Natural killer cell (primary cell): Measurements from ENCODE around the gene PRELP. TPM values are rescaled to one million over a fixed set of nuclear protein-coding genes. Genes with fewer than 3 reads are reported as not detected.
"Not testable (repeated sequence)": the region's sequence is repeated elsewhere in the genome, so short reads cannot be mapped to it uniquely, and the experiment has no call there.

Experiments
- ATAC-seq, 3 donors: fragments of 150-1000 bp in 2 of 3; fragments of 200-7000 bp in 1 of 3; cut with Tn5 transposase; 1 replicate in 1 of 3; 2 replicates in 2 of 3; pipeline ENCODE4 v1.10.0; 2021; ENCODE audit warnings: mild to moderate bottlenecking in 2 of 3, moderate library complexity in 2 of 3
- DNase-seq, 2 donors: peaks; one replicate each; pipeline versions ENCODE4 v3.0.0 to v3.0.0-alpha.2; 2013 to 2021; ENCODE audit warnings: mixed read lengths in 1 of 2
- H3K27ac ChIP-seq: one replicate; pipeline ENCODE4 v1.5.1; 2013; ENCODE audit warnings: mild to moderate bottlenecking, low read length
- H3K27me3 ChIP-seq: one replicate; pipeline ENCODE4 v1.6.1; 2013; ENCODE audit warnings: low read length; ENCODE audit not compliant: control insufficient read depth, insufficient read depth
- H3K36me3 ChIP-seq: one replicate; pipeline ENCODE4 v1.6.1; 2013; ENCODE audit warnings: low read length; ENCODE audit not compliant: control insufficient read depth, insufficient read depth
- H3K4me1 ChIP-seq: one replicate; pipeline ENCODE4 v1.6.1; 2013; ENCODE audit warnings: low read length; ENCODE audit not compliant: control insufficient read depth, insufficient read depth
- H3K4me3 ChIP-seq: one replicate; pipeline ENCODE4 v1.5.1; 2013; ENCODE audit warnings: low read length
- H3K9me3 ChIP-seq: one replicate; pipeline ENCODE4 v1.6.1; 2013; ENCODE audit warnings: low read length; ENCODE audit not compliant: control insufficient read depth, insufficient read depth
- H3K27ac Mint-ChIP-seq, 2 donors: one replicate each; pipeline ENCODE4 v1.8.0; 2022; ENCODE audit warnings: mild to moderate bottlenecking in 2 of 2, mixed read lengths in 2 of 2, moderate library complexity in 1 of 2
- H3K27me3 Mint-ChIP-seq, 2 donors: one replicate each; pipeline ENCODE4 v1.8.0; 2022; ENCODE audit warnings: low read depth in 2 of 2, mixed read lengths in 2 of 2
- H3K36me3 Mint-ChIP-seq: one replicate; pipeline ENCODE4 v1.8.0; 2022; ENCODE audit warnings: mixed read lengths
- H3K4me1 Mint-ChIP-seq, 2 donors: one replicate each; pipeline ENCODE4 v1.8.0; 2022; ENCODE audit warnings: mixed read lengths in 2 of 2
- H3K4me3 Mint-ChIP-seq: one replicate; pipeline ENCODE4 v1.8.0; 2022; ENCODE audit warnings: mild to moderate bottlenecking, moderate library complexity, mixed read lengths
- H3K9me3 Mint-ChIP-seq, 2 donors: one replicate each; pipeline ENCODE4 v1.8.0; 2022; ENCODE audit warnings: mixed read lengths in 2 of 2
- WGBS: methylation state at CpG from one replicate; pipeline ENCODE4 v1.1.7; 2013; ENCODE audit warnings: missing lambda C conversion rate; ENCODE audit not compliant: insufficient coverage; 5-methylcytosine and 5-hydroxymethylcytosine counted together
- intact Hi-C: fragments of 100-400 bp; cut with micrococcal nuclease; formaldehyde crosslinking; loops from one replicate; pipeline ENCODE4 v1.14.2; 2022
- total RNA-seq, 4 donors: library from RNA; stranded (reverse); fragments of 120-200 nt in 1 of 4; gene quantifications; one replicate each; pipeline versions ENCODE4 v1.2.3 to v1.2.4, GENCODE V29; 2013 to 2022
- TF ChIP-seq, protein P1 (sequence below): fragments of 200-600 bp; IDR thresholded peaks from one replicate; pipeline ENCODE4 v1.8.0; 2022; ENCODE audit warnings: antibody characterized with exemption

The PRELP gene
- total RNA-seq, 3 donors from 2014 or later (not counting 1 experiment from before 2014, with no cell fraction given): not detected

DNA sequence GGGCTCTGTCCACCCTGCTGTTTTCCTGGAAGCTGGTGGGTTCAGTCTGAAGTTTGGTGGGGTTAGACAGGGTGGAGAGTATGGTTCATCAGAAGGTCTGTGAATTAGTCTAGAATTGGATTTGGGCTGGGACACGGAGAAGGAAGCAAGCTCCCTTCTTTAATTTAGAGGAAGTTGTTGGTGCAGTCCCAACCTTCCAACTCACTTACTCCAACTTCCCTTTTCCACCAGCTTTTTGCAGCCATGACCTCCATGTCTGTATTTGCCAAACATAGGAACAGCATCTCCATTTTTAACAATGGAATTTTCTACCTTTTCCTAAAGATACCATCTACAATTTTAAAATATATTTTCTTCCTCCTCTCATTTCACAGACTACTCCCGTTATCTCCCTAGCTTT is 28.5 kb upstream of the PRELP start:
- Histone ChIP-seq H3K4me3 (no peak overlapping the region), H3K36me3 (no peaks in the 10 kb centered on the region), H3K27ac (no peak overlapping the region), H3K9me3 (no peaks in the 10 kb centered on the region), H3K27me3 (no peaks in the 10 kb centered on the region), H3K4me1 (no peaks in the 10 kb centered on the region)
- Mint-ChIP-seq H3K27ac (no peak overlapping the region), H3K36me3 (no peaks in the 10 kb centered on the region), H3K27me3 (peaks cover 22 to 56% of the 10 kb centered on the region in 2 donors), H3K4me3 (no peak overlapping the region), H3K9me3 (peaks cover 2% of the 10 kb centered on the region in 2 donors), H3K4me1 (no peaks in the 10 kb centered on the region)
- TF ChIP-seq, protein P1, sequence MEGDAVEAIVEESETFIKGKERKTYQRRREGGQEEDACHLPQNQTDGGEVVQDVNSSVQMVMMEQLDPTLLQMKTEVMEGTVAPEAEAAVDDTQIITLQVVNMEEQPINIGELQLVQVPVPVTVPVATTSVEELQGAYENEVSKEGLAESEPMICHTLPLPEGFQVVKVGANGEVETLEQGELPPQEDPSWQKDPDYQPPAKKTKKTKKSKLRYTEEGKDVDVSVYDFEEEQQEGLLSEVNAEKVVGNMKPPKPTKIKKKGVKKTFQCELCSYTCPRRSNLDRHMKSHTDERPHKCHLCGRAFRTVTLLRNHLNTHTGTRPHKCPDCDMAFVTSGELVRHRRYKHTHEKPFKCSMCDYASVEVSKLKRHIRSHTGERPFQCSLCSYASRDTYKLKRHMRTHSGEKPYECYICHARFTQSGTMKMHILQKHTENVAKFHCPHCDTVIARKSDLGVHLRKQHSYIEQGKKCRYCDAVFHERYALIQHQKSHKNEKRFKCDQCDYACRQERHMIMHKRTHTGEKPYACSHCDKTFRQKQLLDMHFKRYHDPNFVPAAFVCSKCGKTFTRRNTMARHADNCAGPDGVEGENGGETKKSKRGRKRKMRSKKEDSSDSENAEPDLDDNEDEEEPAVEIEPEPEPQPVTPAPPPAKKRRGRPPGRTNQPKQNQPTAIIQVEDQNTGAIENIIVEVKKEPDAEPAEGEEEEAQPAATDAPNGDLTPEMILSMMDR: no peak
- 0% methylated on average over 1 of the region's 2 CpGs for WGBS
- DNase-seq (no peak), ATAC-seq (no peak)
- intact Hi-C loops: no loop called here

DNA sequence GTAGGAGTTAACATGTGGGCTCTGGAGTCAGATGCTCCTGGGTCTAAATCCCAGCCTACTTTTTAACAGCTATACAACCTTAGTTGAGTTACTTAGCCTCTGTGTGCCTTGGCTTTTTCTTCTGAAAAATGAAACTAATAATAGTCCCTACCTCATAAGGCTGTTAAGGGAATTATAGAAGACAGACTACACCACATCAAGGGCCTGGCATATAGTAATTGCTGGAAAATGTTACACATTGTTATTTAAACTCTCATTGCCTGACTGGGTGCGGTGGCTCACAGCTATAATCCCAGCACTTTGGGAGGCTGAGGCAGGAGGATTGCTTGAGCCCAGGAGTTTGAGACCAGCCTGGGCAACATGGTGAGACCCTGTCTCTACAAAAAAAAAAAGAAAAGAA is 28.0 kb upstream of the PRELP start:
- intact Hi-C loops, H3K36me3 ChIP-seq: not testable (repeated sequence)
- WGBS: 87% methylated on average over 1 of the region's 1 CpG

GRCh38 chr1:203448521-203449061 is 27.0 kb upstream of the PRELP start:
- DNase-seq: no peak
- Histone ChIP-seq H3K27ac (no peak overlapping the region), H3K36me3 (no peaks in the 10 kb centered on the region), H3K4me1 (no peaks in the 10 kb centered on the region), H3K27me3 (no peaks in the 10 kb centered on the region), H3K9me3 (no peaks in the 10 kb centered on the region), H3K4me3 (no peak overlapping the region)
- Mint-ChIP-seq H3K4me1 (no peaks in the 10 kb centered on the region), H3K27ac (no peak overlapping the region), H3K36me3 (no peaks in the 10 kb centered on the region), H3K4me3 (no peak overlapping the region), H3K9me3 (peaks cover 2% of the 10 kb centered on the region in 2 donors), H3K27me3 (peaks cover 11 to 50% of the 10 kb centered on the region in 2 donors)
- intact Hi-C loops: no loop called here
- ATAC-seq: no peak
- TF ChIP-seq, protein P1: no peak
- WGBS: 89% methylated on average over 7 of the region's 9 CpGs

More for the DNA sequence above, 28.0 kb upstream of the PRELP start:
- H3K9me3 Mint-ChIP-seq, H3K4me3 ChIP-seq, H3K4me3 Mint-ChIP-seq, H3K4me1 ChIP-seq, H3K9me3 ChIP-seq, H3K27ac ChIP-seq, H3K27ac Mint-ChIP-seq, H3K27me3 ChIP-seq, DNase-seq, ATAC-seq, H3K36me3 Mint-ChIP-seq, H3K4me1 Mint-ChIP-seq: not testable (repeated sequence)
- H3K27me3 Mint-ChIP-seq: peaks cover 19 to 56% of the 10 kb centered on the region in 2 donors

GRCh38 chr1:203450001-203450400 is 25.6 kb upstream of the PRELP start:
- TF ChIP-seq, protein P1: no peak
- no peaks in the 10 kb centered on the region for H3K36me3 Mint-ChIP-seq
- Histone ChIP-seq H3K9me3 (no peaks in the 10 kb centered on the region), H3K4me1 (no peaks in the 10 kb centered on the region), H3K27me3 (peaks cover 3% of the 10 kb centered on the region), H3K36me3 (no peaks in the 10 kb centered on the region), H3K4me3 (no peak overlapping the region), H3K27ac (no peak overlapping the region)
- peaks cover under 1 to 1% of the 10 kb centered on the region in 2 donors for H3K9me3 Mint-ChIP-seq
- no peaks in the 10 kb centered on the region for H3K4me1 Mint-ChIP-seq
- DNase-seq (no peak), ATAC-seq (no peak)
- intact Hi-C loops: no loop called here
- H3K27me3 Mint-ChIP-seq: peaks cover 11 to 45% of the 10 kb centered on the region in 2 donors
- no peak overlapping the region for H3K4me3 Mint-ChIP-seq
- H3K27ac Mint-ChIP-seq: no peak overlapping the region
- WGBS: no CpG with 5 or more reads among the region's 1 CpG
